ENCODE results near the gene DCTD.

DCTD gene

DNA sequence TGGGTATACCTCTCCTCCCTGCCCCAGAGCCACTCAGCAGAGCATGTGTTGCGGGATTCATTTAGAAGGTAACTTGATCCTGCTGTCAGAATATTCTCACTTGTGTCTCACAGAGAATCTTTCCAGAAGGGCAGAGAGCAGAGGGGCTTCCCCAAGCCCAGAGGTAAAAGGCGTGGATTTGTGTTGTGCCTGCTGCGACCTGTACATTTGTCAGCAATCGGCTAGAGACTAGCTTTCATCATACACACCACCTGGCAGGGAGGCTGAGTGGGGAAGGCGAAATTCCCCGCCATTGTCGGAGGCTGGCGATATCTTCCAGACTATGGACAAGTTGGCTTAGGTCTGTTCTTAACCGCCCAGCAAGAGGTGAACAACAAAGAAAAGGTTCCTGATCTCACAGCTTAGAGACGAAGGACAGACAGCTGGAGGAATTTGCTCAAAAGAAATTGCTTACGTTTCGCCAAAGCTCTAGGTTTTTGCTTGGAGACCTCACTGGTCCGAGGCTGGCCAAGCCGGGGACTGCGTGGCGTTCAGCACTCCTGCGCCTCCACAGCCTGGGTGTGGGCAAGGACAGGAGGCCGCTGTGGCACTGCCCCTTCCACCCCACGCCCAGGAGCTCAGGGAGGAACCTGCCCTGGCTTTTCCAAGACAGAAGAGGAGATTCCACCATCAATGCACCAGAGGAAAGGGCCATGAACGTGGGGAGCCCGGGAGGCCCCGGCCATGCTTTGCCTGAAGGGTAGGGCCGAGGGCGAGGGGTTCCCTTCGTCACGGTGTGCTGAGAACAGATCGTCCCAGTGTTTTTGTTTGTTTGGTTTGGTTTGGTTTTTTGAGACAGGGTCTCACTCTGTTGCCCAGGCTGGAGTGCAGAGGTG is 69.4 kb downstream of the DCTD start:
- Histone ChIP-seq H2AFZ (ENCODE audit: low read depth) (no peak overlapping the region), H3K36me3 (ENCODE audit: insufficient read depth) (no peaks in the 10 kb centered on the region), H3K9ac (no peak overlapping the region), H3K4me3 (IDR thresholded peaks at IDR 0.05; ENCODE audit: insufficient read depth, low read depth, low read length) (no peak overlapping the region), H3K27me3 (ENCODE audit: insufficient read depth, low read depth) (no peaks in the 10 kb centered on the region), H3K79me2 (ENCODE audit: insufficient read depth, low read depth) (no peaks in the 10 kb centered on the region), H3K4me1 (ENCODE audit: low read depth, poor library complexity, severe bottlenecking) (no peaks in the 10 kb centered on the region), H3K4me2 (no peak overlapping the region), H3K27ac (no peak overlapping the region), H4K20me1 (ENCODE audit: insufficient read depth) (no peaks in the 10 kb centered on the region)
- TF ChIP-seq, protein P1, sequence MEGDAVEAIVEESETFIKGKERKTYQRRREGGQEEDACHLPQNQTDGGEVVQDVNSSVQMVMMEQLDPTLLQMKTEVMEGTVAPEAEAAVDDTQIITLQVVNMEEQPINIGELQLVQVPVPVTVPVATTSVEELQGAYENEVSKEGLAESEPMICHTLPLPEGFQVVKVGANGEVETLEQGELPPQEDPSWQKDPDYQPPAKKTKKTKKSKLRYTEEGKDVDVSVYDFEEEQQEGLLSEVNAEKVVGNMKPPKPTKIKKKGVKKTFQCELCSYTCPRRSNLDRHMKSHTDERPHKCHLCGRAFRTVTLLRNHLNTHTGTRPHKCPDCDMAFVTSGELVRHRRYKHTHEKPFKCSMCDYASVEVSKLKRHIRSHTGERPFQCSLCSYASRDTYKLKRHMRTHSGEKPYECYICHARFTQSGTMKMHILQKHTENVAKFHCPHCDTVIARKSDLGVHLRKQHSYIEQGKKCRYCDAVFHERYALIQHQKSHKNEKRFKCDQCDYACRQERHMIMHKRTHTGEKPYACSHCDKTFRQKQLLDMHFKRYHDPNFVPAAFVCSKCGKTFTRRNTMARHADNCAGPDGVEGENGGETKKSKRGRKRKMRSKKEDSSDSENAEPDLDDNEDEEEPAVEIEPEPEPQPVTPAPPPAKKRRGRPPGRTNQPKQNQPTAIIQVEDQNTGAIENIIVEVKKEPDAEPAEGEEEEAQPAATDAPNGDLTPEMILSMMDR (conservative IDR thresholded peaks at IDR 0.05; ENCODE audit: low read depth, low read length) = no peak

GRCh38 chr4:182846036-182846435 is 71.2 kb downstream of the DCTD start:
- Histone ChIP-seq H3K27me3 (ENCODE audit: insufficient read depth, low read depth) (no peaks in the 10 kb centered on the region), H4K20me1 (ENCODE audit: insufficient read depth) (no peaks in the 10 kb centered on the region), H3K4me3 (IDR thresholded peaks at IDR 0.05; ENCODE audit: insufficient read depth, low read depth, low read length) (no peak overlapping the region), H3K4me1 (ENCODE audit: low read depth, poor library complexity, severe bottlenecking) (no peaks in the 10 kb centered on the region), H3K36me3 (ENCODE audit: insufficient read depth) (no peaks in the 10 kb centered on the region), H3K4me2 (no peak overlapping the region), H2AFZ (ENCODE audit: low read depth) (no peak overlapping the region), H3K9ac (no peak overlapping the region), H3K27ac (no peak overlapping the region), H3K79me2 (ENCODE audit: insufficient read depth, low read depth) (no peaks in the 10 kb centered on the region)
- TF ChIP-seq, protein P1 (conservative IDR thresholded peaks at IDR 0.05; ENCODE audit: low read depth, low read length) = no peak

DNA sequence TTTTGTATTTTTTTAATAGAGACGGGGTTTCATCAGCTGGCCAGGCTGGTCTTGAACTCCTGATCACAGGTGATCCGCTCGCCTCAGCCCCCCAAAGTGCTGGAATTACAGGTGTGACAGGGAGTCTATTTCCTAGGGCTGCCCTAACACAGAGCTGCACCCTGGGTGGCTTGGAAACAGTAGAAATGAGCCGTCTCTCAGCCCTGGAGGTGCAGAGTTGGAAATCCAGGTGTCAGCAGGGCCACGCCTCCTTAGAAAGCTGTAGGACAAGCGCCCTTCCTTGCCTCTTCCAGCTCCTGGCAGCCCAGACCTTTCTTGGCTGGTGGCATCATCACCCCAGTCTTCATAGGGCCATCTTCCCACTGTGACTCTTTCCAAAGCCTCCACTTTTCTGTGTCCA is 71.6 kb downstream of the DCTD start:
- no peak overlapping the region for H3K4me3 ChIP-seq (IDR thresholded peaks at IDR 0.05; ENCODE audit: insufficient read depth, low read depth, low read length)
- no peak overlapping the region for H3K9ac ChIP-seq
- no peaks in the 10 kb centered on the region for H3K36me3 ChIP-seq (ENCODE audit: insufficient read depth)

GRCh38 chr4:182843808-182844325 is 73.3 kb downstream of the DCTD start:
- Histone ChIP-seq H3K36me3 (ENCODE audit: insufficient read depth) (no peaks in the 10 kb centered on the region), H3K27ac (no peak overlapping the region), H3K9ac (no peak overlapping the region), H4K20me1 (ENCODE audit: insufficient read depth) (no peaks in the 10 kb centered on the region), H3K79me2 (ENCODE audit: insufficient read depth, low read depth) (no peaks in the 10 kb centered on the region), H3K4me3 (IDR thresholded peaks at IDR 0.05; ENCODE audit: insufficient read depth, low read depth, low read length) (no peak overlapping the region), H3K4me1 (ENCODE audit: low read depth, poor library complexity, severe bottlenecking) (no peaks in the 10 kb centered on the region), H3K27me3 (ENCODE audit: insufficient read depth, low read depth) (no peaks in the 10 kb centered on the region), H2AFZ (ENCODE audit: low read depth) (no peak overlapping the region), H3K4me2 (no peak overlapping the region)
- TF ChIP-seq, protein P1 (conservative IDR thresholded peaks at IDR 0.05; ENCODE audit: low read depth, low read length) = no peak

More for the DNA sequence above, 71.6 kb downstream of the DCTD start:
- Histone ChIP-seq H3K79me2 (ENCODE audit: insufficient read depth, low read depth) (no peaks in the 10 kb centered on the region), H3K4me2 (no peak overlapping the region), H2AFZ (ENCODE audit: low read depth) (no peak overlapping the region), H3K4me1 (ENCODE audit: low read depth, poor library complexity, severe bottlenecking) (no peaks in the 10 kb centered on the region), H3K27me3 (ENCODE audit: insufficient read depth, low read depth) (no peaks in the 10 kb centered on the region), H3K27ac (no peak overlapping the region), H4K20me1 (ENCODE audit: insufficient read depth) (no peaks in the 10 kb centered on the region)
- TF ChIP-seq, protein P1 (conservative IDR thresholded peaks at IDR 0.05; ENCODE audit: low read depth, low read length) = no peak
